Activated CD8-positive, alpha-beta memory T cell treated with anti-CD3 and anti-CD28 coated beads, Interleukin-2, amount 50 U/mL, for 24 hours (primary cell): Measurements from ENCODE around the gene PIK3R5.

ENCODE experiments used
- DNase-seq: peaks from one replicate; pipeline ENCODE4 v3.0.0-alpha.2; 2020; ENCODE audit errors: extremely low read depth

Gene PIK3R5

DNA sequence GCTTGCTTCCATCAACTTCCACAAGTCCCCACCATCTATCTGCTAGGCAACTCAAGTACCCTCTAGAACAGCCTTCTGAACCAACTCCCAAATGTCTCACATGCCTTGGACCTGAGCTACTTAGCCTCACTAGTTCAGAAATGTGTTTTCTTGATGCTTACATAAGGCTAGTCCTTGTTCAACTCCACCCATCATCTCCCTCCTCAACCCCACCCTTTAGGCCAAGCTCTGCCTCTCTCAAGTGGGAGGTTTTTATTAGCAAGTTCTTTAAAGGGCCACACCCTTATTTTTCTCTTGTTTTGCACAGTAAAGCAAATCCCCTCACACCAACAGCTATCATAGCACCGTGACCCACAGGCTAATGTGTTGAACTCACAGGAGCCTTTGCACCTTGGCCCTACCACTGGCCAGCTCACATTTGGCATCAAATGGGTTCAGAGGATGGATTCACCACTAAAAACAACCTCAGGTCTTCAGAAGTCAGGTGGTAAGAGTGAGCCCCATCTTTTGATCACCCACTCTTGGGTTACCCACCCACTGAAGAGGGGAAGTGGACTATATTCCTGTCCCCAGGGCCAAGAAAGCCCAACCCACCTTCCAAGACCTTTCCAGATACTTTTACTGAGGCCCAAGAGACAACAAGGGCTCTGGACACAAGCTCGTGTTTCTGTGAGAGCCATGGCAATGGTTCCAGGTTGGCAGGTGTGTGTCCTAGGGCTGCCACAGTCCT lies 12.2 kb downstream of the PIK3R5 start:
- no peak for DNase-seq

DNA sequence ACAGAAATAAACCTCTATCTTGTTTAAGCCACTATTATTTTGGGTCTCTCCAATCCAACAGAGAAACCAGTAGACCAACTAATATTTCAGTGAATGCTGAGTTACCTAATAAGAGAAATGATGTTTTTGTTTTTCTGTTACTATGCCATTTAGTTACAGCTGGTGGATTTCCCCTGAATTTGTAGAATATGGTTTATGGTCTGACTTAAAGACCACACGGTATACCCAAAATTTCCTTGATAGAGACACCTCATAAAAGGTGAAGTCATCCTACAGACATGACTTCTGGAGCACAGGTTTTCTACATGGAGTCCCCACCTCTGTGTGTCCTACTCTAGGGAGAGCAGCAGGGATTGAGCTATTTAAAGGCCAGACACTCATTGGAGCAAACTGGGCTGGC lies 13.3 kb downstream of the PIK3R5 start:
- DNase-seq = no peak

DNA sequence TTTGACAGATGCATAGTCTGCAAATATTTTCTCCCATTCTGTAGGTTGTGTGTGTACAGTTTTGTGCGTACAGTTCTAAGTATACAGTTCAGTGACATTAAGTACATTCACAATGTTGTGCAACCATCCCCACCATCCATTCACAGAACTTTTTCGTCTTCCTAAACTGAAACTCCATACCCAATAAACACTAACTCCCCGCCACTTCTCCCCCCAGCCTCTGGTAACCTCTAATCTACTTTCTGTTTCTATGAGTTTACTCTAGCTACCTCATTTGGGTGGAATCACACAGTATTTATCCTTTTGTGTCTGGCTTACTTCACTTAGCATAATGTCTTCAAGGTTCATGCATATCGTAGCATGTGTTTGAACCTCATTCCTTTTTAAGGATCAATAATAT lies 14.3 kb downstream of the PIK3R5 start:
- DNase-seq = no peak

DNA sequence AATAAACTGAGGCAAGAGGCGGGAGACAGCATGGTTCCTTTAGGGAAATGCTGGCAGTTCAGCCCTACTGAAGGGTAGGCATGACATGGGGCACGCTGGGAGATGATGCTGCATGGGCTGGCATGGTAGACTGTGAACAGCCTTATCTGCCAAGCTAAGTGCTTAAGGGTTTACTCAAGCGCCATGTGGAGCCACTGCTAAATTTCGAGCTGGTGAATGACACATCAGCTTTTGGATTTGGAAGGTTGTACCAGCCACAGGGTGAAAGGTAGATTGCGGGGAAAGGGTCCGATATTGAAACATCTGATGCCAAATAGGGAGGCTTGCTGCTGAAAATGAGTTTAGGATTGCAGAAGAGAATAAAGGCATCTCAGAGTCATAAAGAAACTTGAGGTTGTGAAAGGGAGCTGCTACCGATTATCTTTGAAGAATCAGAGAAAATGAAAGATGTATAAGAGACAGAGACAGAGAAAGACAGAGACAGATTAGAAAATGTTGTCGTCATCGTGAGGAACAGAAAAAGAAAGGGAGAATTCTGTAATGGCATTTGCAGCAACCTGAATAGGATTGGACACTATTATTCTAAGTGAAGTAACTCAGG lies 16.3 kb downstream of the PIK3R5 start:
- no peak for DNase-seq

DNA sequence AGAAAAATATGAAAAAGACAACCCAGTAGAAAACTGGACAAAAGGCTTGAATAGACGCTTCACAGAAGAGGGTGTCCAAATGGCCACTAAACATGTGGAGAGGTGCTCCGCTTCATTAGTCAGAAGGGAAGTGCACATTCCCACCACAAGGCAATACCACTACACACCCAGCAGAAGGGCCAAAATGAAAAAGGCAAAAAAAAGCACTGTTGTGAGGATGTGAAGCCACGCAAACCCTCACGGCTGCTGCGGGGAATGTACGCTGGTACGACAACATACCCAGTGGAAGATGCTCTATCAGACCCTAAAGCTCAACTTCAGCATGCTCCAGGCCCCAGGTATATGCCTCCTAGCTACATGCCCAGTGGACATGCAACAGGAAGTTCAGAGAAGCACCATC lies 17.0 kb downstream of the PIK3R5 start:
- no peak for DNase-seq

DNA sequence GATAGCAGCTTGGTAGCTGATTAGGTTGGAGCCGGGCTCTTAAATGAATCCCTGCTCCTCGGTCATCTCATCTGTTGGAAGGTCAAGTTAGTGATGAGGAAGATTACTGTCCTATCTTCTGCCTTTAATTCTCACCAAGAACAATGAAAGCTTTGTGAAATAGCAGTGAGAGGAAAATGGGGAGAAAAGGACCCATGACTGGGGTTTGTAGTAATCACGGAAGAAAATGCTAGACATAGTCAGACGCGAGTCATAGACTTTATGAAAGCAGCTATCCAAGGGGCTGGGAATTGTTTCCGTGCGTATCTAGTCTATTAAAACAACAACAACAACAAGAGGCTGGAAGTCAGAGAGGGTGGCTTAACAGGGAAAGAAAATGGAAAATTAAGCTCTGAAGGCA lies 18.3 kb downstream of the PIK3R5 start:
- DNase-seq = no peak

DNA sequence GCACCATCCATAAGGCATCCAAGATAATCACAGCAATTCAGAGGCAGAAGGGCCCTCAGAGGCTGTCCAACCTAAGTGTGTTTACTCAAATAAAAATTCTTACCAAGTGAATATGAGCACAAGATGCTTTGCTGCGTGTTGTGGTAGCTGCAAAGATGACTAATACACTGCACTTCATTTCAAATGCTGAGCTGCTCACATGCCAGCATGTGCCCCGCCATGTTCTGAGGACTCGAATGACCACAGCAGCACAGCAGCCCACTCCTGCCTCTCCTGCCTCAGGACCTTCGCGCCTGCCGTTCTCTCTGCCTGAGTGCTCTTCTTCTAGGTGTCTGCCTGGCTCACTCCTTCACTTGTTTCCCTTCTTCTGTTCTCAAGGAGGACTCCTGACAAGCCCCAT lies 19.0 kb downstream of the PIK3R5 start:
- no peak for DNase-seq

DNA sequence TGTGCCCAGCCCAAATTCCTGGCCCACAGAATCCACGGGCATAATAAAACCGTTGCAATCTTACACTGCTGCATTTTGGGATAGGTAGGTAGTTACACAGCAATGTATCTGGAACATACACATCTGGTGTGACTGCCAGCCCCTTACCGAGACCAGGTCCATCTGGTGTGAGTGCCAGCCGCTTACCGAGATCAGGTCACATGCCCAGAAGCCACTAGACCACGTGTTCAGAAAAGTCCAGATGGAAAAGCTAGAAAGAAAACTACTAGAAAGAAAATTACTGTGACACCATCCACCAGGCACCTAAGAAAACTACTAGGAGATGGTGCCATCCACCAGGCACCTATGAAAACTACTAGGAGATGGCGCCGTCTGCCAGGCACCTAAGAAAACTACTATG lies 19.4 kb downstream of the PIK3R5 start:
- DNase-seq = no peak

DNA sequence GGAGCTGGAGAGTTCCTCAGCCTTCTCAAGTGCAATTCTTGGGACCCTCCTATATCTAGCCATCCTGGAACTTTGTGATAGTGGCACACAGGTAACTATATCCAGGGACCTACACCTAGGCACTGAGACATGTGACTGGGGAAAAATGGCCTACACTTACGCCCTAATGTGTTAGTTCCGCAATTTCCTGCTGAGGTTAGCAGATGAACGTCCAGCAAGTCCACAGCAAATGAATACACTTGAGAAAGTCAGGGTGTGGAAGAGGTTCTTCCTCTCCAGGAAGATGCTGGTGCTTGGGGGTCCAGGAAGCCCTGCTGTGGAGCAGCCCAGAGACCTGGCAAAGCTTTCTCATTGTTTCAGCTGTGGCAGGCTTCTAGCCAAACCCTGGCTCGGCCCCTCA lies 20.8 kb downstream of the PIK3R5 start:
- no peak for DNase-seq

DNA sequence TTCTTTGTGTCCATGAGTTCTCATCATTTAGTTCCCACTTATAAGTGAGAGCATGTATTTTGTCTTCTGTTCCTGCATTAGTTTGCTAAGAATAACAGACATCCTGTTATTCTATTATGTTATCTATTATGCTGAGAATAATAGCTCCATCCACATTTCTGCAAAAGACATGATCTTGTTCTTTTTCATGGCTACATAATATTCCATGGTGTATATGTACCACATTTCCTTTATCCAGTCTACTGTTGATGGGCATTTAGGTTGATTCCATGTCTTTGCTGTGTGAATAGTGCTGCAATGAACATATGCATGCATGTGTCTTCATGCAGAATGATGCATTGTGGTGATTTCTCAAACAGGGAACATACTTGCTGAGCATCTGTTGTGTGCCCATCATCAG lies 21.4 kb downstream of the PIK3R5 start:
- no peak for DNase-seq

DNA sequence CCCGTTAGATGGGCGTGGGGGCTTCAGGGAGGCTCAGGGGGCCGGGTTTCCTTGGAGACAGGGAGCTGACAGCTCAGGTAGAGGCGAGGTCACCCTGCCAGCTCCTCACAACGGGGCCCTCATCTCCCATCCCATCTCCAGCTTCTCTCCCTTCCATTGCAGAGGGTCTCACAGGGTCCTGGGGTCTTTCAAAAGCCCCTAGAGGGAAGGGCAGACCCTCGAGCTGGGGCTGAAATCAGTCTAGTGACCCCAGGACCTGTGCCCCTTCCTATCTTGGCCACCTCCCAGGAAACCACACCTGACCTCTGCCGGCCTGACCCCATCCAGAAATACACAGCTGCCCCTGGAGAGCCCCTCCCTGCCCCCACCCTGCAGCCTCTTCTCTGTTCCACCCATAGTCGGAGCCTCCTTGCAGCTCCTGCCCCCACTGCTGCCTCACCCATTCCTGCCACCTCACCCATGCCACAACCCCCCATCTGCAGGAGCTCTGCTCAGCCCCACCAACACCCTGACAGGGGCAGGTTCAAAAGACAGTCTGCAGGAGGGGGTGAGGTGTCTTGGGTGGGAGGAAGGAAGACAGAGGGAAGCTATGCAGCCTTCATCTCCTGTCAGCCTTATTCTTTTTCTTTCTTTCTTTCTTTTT lies 23.4 kb downstream of the PIK3R5 start:
- DNase-seq = no peak

DNA sequence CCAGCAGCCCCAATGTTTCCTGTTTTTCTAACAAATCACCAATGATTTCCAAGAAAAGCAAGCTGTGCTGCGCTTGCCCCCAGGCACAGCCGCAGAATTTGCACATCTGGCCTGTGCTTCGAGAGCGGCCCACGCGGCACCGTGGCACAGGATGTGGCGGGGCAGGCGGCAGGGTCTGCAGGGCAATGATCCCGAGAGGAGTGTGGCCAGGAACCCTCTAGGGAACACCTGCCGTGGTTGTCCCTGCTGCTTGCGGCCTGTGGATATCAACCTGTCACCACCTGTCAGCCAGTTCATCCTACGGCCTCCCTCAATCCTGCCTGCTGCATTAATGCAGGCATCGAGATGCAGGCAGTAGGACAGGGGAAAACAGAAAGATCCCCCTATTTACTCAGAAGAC lies 24.0 kb downstream of the PIK3R5 start:
- DNase-seq = no peak

DNA sequence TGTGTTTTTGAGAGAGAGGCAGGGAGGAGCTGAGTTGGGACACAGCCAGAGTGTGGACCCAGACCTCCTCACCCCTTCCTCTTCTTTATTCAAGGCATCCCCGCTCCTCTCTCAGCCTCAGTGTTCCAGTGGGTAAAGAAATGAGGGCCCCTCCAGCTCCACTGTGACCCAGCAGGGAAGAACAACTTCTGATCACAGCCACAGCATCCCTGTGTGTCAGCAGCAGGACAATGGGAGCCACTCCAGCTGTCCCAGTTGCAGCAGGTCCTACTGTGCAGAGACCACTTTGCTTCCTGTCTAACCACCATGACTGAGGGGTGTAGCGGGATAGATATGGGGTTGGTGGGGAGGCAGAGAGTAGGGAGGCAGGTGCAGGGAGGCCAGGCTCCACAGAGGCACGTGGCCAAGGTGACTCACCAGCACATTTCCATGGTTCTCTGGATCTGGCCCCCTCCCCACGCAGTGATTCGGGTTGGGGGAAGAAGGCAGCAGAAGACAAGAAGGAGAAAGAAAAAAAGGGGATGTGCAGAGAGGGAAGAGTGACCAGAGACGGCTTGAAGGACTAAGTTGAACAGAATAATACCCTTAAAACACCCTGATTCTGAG lies 24.5 kb downstream of the PIK3R5 start:
- DNase-seq = no peak

DNA sequence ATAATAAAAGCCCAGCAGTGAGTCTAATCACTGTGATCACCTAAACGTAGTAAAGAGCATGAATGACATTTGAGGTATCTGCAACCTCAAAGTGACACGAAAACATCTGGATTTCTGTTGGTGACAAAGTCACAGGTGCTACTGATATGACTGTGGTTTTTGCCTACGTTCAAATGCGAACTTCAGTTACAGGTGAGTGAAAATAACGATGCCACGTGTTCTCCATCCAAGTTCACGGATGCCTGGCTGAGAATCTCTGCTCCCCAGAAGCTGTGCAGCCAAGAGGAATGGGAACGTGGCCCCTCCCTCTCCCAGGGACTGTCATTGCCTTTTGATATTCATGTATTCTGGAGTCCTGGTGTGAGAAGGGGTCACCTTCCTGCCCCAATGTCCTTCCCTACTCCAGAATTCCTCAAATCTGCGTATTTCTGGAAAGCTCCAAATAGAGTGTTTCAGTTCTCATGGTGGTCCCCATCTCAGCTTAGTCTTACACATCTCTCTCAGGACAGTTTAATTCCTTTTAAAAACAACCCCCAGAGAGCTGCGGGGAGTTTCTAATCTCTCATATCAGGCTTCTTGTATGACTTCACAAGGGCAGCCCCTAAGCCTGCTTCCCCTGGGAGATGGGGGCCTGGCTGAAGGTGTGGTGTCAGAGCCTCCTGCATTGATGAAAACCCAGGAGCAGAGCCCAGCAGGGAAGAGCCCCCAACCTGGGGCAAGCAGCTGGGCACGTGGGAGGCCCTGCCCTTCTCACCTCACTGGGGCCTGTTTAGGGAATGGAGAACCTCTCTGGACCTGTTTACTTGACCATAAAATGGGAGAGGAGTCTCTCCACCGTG lies 25.8 kb downstream of the PIK3R5 start:
- DNase-seq = no peak

DNA sequence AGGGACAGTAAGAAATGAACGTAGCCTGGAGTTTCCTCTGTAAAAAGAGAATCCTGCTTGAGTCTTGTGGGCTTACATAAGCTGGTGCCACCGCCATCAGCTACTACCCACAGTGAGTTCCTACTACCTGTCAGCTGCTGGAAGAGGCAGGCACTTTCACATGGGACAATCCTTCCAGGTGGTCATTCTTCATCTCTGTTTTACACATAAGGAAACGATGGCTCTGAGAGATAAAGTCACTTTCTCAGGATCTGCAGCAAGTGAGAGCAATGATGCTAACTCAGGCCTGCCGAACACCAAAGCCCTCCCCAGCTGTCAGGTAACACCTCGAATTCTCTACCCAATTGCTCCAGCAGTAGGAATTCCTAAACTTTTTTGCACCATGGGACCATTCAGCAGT lies 26.6 kb downstream of the PIK3R5 start:
- no peak for DNase-seq

DNA sequence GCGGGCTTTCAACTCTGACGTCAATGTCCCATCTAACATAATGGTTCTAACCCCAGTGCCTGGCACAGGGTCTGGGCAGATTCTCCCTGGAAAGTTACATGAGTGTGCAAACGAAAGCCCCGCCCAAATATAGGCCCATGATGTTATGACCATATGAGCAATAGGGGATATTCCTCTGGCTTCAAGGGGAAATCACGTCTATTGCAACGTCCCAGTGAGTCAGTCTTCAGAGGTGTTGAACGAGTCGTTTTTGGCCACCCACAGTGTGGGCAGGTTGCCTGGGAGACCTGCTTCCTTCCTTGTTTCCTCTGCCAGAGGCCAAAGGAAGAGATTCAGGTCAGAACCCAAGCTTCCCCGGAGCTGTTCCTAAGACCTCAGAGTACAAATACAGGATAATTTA lies 30.3 kb downstream of the PIK3R5 start:
- peak; percentile 49 for DNase-seq

DNA sequence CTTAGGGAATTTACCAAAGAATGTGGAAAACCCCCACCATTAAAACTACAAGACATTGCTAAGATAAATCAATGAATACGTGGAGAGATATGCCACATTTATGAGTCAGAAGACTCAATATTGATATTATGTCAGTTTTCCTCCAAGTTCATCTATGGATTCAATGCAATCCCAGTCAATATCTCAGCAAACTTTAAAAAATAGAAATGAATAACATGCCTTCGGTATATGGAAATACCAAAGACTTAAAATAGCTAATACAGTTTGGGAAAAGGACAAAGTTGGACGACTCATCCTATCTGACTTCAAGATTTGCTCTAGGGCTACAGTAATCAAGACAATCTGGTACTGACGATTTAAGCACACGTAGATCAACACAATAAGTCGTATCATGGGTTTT lies 31.2 kb downstream of the PIK3R5 start:
- DNase-seq = no peak

DNA sequence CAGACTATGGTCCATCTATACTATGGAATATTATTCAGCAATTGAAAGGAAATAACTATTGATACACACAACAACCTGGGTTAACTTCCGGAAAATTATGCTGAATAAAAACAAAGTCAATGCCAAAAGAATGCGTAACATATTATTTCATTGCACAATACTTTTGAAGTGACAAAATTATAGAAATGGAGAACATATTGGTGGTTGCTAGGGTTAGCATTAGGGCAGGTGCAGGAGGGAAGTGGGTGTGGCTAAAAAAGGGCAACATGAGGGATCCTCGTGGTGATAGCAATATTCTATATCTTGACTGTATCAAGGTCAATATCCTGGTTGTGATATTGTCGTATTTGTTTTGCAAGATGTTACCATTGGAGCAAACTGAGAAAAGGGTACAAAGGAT lies 34.9 kb downstream of the PIK3R5 start:
- no peak for DNase-seq

DNA sequence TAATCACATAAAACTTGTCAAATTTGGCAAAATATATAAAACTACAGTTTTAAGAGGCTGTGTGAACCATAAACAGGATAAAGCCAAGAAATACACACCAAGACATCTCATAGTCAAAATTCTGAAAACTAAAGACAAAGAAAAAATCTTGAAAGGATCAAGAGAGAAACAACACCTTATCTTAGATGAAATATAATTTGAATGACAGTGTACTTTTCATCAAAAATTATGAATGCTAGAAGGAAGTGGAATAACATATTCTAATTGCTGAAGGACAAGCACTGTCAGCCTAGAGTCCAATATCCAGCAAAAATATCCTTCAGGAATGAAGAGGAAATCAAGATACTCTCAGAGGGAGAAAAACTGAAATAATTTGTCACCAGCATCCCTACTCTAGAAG lies 37.2 kb downstream of the PIK3R5 start:
- DNase-seq = no peak

DNA sequence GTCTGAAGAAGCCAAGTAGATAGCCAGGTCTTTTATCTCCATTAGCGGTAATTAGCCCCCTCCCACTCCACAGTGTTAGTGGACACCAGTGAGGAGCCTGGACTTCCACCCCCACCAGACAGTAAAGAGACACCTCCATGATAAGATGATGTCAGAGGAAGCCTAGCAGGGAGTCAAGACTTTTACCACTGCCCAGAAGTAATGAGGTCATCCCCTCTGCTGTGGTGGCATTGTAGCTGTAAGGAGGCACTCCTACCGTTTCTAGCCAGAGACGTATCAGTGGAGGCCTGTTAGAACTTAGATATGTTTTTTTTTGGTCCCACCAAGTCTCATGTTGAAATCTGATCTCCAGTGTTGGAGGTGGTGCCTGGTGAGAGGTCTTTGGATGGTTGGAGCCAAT lies 38.1 kb downstream of the PIK3R5 start:
- DNase-seq = no peak

DNA sequence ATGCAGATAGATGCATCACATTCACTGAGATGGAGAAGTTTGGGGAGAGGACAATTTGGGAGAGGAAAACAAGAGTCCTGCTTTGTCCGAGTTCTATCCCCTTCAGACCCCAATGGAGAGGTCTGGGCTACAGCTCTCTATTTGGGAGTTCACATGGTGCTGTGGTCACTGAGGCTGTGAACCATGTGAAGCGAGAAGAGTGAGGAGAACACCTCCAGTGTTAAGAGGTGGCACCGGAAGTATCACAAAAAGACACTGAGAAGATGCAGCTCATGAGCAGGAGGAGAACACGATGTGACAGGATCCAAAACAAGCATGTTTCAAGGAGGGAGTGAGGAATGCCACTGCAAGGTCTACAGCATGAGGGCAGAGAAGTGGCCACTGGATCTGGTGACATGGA lies 39.7 kb downstream of the PIK3R5 start:
- DNase-seq = no peak

DNA sequence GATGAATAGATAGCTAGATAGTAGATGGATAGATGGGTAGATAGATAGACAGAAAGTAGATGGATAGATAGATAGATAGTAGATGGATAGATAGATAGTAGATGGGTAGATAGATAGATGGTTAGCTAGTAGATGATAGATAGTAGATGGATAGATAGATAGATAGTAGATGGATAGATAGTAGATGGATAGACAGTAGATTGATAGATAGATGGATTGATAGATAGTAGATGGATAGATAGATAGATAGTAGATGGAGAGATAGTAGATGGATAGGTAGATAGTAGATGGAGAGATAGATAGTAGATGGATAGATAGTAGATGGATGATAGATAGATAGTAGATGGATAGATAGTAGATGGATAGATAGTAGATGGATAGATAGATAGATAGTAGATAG lies 40.4 kb downstream of the PIK3R5 start:
- DNase-seq = no peak
